ENCODE results near the gene PPBP.

- TF ChIP-seq CTCF (IDR thresholded peaks at IDR 0.05; ENCODE audit: low read depth, low read length) (no peak), POLR2A (IDR thresholded peaks at IDR 0.05; ENCODE audit: extremely low read depth, insufficient read length) (no peak), MYC (IDR thresholded peaks at IDR 0.05; ENCODE audit: low read depth, low read length) (no peak), MAX (IDR thresholded peaks at IDR 0.05; ENCODE audit: low read depth, low read length) (no peak)
These were observed 3.2 kb upstream of the PPBP start for GRCh38 chr4:73990988-73991741.

Measured in NB4 (cell line).